ENCODE measurements around the gene SYT17. TPM values are rescaled to one million over a fixed set of nuclear protein-coding genes. Genes with fewer than 3 reads are reported as not detected.

Gene SYT17
- total and polyA plus RNA-seq, 2 experiments from 2014 or later: 0.32 to 1.5 TPM

DNA sequence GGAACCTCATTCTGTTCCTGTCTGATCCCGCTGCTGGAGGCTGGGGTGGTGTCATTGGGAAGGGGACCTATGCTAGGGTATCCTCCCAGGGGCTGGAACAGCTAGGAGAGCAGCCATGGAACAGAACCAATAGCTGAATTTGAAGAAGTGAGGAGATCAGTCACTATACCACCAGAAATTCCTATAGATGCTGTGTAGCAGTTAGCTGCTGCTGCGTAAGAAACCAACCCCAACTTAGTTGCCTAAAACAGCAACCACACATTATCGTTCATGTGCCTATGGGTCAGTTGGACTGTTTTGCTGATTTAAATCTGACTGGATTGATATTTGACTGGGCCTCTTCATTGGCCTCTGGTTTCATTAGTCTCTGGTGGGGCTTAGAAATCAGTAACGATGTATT is 20.4 kb upstream of the SYT17 start:
- H3K27ac ChIP-seq: no peak overlapping the region
- H3K9me3 ChIP-seq (ENCODE audit: low read depth): no peaks in the 10 kb centered on the region
- no peak overlapping the region for H3K4me3 ChIP-seq
- H3K36me3 ChIP-seq: no peaks in the 10 kb centered on the region
- H3K4me1 ChIP-seq (ENCODE audit: low read depth): no peaks in the 10 kb centered on the region
- DNase-seq (ENCODE audit: low read depth in 1 of 2, low spot score in 1 of 2): no peak
- TF ChIP-seq, protein P1, sequence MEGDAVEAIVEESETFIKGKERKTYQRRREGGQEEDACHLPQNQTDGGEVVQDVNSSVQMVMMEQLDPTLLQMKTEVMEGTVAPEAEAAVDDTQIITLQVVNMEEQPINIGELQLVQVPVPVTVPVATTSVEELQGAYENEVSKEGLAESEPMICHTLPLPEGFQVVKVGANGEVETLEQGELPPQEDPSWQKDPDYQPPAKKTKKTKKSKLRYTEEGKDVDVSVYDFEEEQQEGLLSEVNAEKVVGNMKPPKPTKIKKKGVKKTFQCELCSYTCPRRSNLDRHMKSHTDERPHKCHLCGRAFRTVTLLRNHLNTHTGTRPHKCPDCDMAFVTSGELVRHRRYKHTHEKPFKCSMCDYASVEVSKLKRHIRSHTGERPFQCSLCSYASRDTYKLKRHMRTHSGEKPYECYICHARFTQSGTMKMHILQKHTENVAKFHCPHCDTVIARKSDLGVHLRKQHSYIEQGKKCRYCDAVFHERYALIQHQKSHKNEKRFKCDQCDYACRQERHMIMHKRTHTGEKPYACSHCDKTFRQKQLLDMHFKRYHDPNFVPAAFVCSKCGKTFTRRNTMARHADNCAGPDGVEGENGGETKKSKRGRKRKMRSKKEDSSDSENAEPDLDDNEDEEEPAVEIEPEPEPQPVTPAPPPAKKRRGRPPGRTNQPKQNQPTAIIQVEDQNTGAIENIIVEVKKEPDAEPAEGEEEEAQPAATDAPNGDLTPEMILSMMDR (IDR thresholded peaks at IDR 0.05; ENCODE audit: low read depth, low read length): no peak
- no peaks in the 10 kb centered on the region for H3K27me3 ChIP-seq

DNA sequence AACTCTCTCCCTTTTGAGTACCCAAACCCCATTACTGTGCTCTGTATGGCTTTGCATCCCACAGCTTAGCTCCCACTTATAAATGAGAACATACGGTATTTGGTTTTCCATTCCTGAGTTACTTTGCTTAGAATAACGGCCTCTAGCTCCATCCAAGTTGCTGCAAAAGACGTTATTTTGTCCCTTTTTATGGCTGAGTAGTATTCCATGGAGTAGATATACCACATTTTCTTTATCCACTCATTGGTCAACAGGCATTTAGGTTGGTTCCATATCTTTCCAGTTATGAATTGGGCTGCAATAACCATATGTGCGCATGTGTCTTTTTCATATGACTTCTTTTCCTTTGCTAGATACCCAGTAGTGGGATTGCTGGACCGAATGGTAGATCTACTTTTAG is 19.9 kb upstream of the SYT17 start:
- no peak for DNase-seq (ENCODE audit: low read depth in 1 of 2, low spot score in 1 of 2)
- no peak overlapping the region for H3K4me3 ChIP-seq
- H3K27me3 ChIP-seq: no peaks in the 10 kb centered on the region
- TF ChIP-seq, protein P1 (IDR thresholded peaks at IDR 0.05; ENCODE audit: low read depth, low read length): no peak
- H3K36me3 ChIP-seq: no peaks in the 10 kb centered on the region
- no peaks in the 10 kb centered on the region for H3K4me1 ChIP-seq (ENCODE audit: low read depth)
- no peak overlapping the region for H3K27ac ChIP-seq
- no peaks in the 10 kb centered on the region for H3K9me3 ChIP-seq (ENCODE audit: low read depth)

DNA sequence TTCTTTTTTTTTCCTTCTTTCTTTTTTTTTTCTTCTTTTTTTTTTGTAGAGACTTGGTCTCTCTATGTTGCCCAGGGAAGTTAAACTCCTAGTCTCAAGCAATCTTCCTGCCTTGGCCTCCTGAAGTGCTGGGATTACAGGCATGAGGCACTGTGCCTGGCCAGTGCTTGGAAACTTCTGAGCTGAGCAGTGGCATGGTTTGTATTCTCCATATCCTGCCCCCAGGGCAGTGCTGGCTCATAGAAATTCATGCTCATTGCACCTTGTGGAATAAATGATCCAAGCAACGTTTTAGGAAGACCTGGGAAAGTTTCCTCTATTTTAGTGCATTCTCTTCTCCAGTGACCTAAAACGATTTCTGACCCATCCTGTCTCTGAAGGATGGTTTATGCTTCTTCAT is 16.7 kb upstream of the SYT17 start:
- Histone ChIP-seq H3K4me1 (ENCODE audit: low read depth) (no peaks in the 10 kb centered on the region), H3K4me3 (no peak overlapping the region), H3K27me3 (no peaks in the 10 kb centered on the region), H3K36me3 (no peaks in the 10 kb centered on the region), H3K27ac (no peak overlapping the region), H3K9me3 (ENCODE audit: low read depth) (no peaks in the 10 kb centered on the region)
- TF ChIP-seq, protein P1 (IDR thresholded peaks at IDR 0.05; ENCODE audit: low read depth, low read length): no peak
- no peak for DNase-seq (ENCODE audit: low read depth in 1 of 2, low spot score in 1 of 2)

DNA sequence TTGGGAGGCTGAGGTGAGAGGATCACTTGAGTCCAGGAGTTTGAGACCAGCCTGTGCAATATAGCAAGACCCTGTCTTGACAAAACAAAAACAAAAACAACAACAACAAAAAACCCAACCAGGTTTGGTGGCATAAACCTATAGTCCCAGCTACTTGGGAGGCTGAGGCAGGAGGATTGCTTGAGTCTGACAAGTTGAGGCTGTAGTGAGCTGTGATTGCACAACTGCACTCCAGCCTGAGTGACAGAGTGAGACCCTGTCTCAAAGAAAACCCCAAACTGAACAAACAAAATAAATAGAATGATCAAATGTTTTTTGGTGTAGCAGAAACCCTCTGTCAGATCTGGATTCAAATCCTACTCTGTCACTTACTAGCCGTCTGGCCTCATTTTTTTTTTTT is 16.0 kb upstream of the SYT17 start:
- TF ChIP-seq, protein P1 (IDR thresholded peaks at IDR 0.05; ENCODE audit: low read depth, low read length): no peak
- H3K27me3 ChIP-seq: peaks cover under 1% of the 10 kb centered on the region
- no peaks in the 10 kb centered on the region for H3K9me3 ChIP-seq (ENCODE audit: low read depth)
- H3K36me3 ChIP-seq: no peaks in the 10 kb centered on the region
- DNase-seq (ENCODE audit: low read depth in 1 of 2, low spot score in 1 of 2): no peak
- H3K4me3 ChIP-seq: no peak overlapping the region
- H3K4me1 ChIP-seq (ENCODE audit: low read depth): no peaks in the 10 kb centered on the region
- no peak overlapping the region for H3K27ac ChIP-seq

DNA sequence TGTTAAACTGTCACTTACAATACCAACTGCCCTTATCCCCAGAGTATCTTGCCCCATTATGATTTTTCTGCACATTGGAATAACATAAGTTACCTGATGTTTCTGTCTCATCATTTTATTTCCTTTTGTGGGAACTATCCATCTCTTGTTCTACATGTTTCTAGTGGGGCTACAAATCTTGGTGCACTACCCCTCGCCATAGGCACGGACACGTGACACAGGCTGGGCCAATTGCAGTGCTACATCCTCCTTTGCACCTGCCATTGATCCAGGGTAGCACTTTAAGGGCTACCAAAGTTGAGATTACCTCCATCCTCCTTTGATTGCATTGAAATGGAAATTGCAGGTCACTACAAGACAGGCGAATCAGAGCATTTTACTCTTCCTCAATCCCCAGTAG is 14.2 kb upstream of the SYT17 start:
- no peak overlapping the region for H3K4me3 ChIP-seq
- TF ChIP-seq, protein P1 (IDR thresholded peaks at IDR 0.05; ENCODE audit: low read depth, low read length): no peak
- H3K4me1 ChIP-seq (ENCODE audit: low read depth): no peaks in the 10 kb centered on the region
- no peak overlapping the region for H3K27ac ChIP-seq
- DNase-seq (ENCODE audit: low read depth in 1 of 2, low spot score in 1 of 2): no peak
- H3K27me3 ChIP-seq: peaks cover 8% of the 10 kb centered on the region
- no peaks in the 10 kb centered on the region for H3K9me3 ChIP-seq (ENCODE audit: low read depth)
- H3K36me3 ChIP-seq: no peaks in the 10 kb centered on the region

DNA sequence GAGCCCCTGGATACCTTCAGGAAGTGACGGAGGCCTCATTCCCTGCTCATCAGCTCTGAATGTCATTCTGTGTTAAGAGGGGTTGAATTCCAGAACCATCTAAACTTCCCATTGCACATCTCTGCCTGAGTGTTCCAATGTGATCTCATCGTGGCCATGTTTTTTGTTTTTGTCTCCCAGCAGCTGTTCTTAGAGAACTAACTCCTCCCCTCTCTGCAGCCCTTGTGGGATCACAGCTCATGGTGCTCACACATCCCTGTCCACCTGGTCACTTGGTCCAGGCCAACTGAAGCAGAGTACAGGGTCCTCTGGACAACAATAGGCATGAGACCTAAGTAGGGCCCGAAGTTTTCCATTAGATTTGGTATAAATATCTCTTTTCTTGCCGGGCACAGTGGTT is 6.0 kb upstream of the SYT17 start:
- Histone ChIP-seq H3K27me3 (peaks cover 16% of the 10 kb centered on the region), H3K4me1 (ENCODE audit: low read depth) (no peaks in the 10 kb centered on the region), H3K9me3 (ENCODE audit: low read depth) (no peaks in the 10 kb centered on the region), H3K27ac (no peak overlapping the region), H3K36me3 (no peaks in the 10 kb centered on the region), H3K4me3 (no peak overlapping the region)
- TF ChIP-seq, protein P1 (IDR thresholded peaks at IDR 0.05; ENCODE audit: low read depth, low read length): no peak
- no peak for DNase-seq (ENCODE audit: low read depth in 1 of 2, low spot score in 1 of 2)

Data from cardiac muscle cell (in vitro differentiated cells and primary cell).